ENCODE measurements around the gene CCDC14.
"Not testable (repeated sequence)": the region's sequence is repeated elsewhere in the genome, so short reads cannot be mapped to it uniquely, and the experiment has no call there.

Gene CCDC14

GRCh38 chr3:123971406-123971805 lies 10.4 kb upstream of the CCDC14 start:
- DNase-seq (ENCODE audit: extremely low spot score, insufficient read length, low read depth): no peak
- FAIRE-seq: no peak

- FAIRE-seq; DNase-seq (ENCODE audit: extremely low spot score, insufficient read length, low read depth): not testable (repeated sequence)
Observed at GRCh38 chr3:123967260-123967659, 6.2 kb upstream of the CCDC14 start.

GRCh38 chr3:123966799-123967198 lies 5.8 kb upstream of the CCDC14 start:
- peak; percentile 62 for FAIRE-seq
- DNase-seq (ENCODE audit: extremely low spot score, insufficient read length, low read depth): not testable (repeated sequence)

DNA sequence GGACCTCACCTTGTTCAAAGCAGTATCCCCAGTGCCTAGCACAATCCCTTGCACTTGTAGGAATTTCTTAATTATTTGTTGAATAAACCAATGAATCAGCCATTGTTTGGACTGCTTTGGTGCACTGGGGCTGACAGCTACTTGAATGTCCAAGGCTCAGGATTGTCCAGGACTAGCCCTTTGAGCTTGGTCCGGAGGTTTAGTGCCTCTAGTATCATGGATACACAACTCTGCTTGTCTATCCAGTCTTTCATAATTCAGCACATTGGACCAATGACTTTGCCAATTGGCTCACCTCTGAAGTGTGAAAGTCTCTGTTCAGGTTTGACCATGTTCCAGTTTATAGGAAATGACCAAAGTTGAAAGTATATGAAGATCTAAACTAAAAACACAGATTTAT lies 3.8 kb upstream of the CCDC14 start:
- not testable (repeated sequence) for FAIRE-seq; DNase-seq (ENCODE audit: extremely low spot score, insufficient read length, low read depth)

GRCh38 chr3:123961508-123961856 lies 453 bp upstream of the CCDC14 start:
- DNase-seq (ENCODE audit: extremely low spot score, insufficient read length, low read depth) (no peak), FAIRE-seq (no peak)

DNA sequence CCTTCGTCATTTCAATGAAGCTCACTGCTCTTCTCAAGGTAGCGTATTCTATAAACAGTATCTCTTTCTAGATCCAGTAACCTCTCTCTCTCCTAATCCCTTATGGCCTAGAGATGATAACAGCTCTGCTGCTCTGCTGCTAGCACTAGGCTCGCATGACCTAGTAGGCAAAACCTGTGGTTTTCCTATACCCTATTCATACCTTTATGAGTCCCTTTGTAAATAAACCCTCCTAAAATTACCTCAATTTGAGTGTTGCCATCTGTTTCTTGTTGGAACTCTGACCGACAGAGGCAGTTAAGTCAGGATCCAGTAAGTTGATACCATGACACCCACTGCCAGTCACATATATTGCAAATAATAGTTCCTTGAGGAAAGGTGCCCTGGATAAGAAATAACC lies 7.3 kb downstream of the CCDC14 start:
- FAIRE-seq (no peak), DNase-seq (ENCODE audit: extremely low spot score, insufficient read length, low read depth) (no peak)

DNA sequence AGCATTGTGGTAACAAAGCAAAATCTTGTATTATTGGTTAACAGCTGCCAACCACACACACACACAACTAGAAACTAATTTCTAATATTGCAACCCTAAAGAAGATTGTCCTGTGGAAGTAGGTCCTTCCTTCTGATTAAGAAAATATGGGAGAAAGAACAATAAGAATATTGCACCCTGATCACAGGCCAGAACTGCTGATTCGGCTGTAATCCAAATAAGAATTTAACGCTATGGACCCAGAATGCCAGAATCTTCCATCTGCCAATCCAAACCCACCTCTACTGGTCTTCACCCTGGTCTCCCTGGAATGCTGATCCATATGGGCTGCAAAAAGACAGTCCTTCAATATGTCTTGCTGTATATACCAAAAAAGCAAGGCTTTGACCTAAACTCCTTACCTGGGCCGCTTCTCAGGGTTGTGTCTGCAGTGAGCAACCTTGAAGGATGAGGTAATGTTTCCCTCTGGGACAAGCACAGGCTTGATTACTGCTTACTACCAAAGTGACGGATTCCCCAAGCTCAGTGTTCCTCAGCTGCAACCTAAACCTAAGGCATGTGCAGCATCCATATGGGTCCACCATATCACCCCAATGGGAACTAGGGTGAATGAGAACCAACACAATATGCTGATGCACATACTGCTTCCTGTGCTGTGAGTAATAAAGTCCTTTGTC lies 8.0 kb downstream of the CCDC14 start:
- FAIRE-seq (no peak), DNase-seq (ENCODE audit: extremely low spot score, insufficient read length, low read depth) (no peak)

- FAIRE-seq: no peak
Observed at GRCh38 chr3:123951522-123952447, 9.2 kb downstream of the CCDC14 start.

DNA sequence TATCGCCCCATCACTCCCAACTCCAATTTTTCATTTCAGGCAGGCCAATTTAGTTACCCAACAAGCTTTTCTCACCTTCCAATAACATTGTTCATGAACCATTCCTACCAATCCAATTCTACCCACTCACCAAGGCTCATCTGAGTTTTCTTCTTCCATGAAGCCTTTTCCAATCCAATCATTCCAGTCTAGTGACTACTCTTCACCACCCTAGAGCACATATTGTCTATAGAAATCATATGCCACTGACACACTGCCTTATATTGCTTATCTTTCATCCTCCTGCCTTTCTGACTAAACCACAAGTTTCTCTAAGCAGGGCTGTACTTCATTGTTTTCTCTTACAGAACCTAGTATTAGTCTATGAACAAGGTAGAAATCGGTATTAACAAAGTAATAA lies 11.4 kb downstream of the CCDC14 start:
- FAIRE-seq (no peak), DNase-seq (ENCODE audit: extremely low spot score, insufficient read length, low read depth) (no peak)

More at GRCh38 chr3:123951522-123952447, 9.2 kb downstream of the CCDC14 start:
- DNase-seq (ENCODE audit: extremely low spot score, insufficient read length, low read depth): no peak

- DNase-seq (ENCODE audit: extremely low spot score, insufficient read length, low read depth): no peak
- no peak for FAIRE-seq
Observed at GRCh38 chr3:123948449-123948848, 12.6 kb downstream of the CCDC14 start.

DNA sequence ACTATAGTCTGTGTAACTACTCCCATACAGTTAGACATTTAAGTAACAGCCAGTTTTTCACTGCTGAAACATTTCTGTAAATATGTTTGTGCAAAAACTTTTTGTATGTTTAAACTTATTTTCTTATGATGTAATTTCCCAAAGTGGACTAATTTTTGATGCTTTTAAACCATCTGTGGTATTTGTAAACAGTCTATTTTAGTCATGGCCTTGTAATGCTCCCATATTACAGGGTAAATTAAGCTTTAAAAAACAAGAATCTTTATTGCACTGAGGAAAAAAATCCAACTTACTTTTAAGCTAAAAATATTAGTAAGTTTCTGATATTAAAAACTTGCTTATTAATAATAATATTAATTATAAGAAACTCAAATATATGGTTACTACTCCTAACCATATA lies 13.5 kb downstream of the CCDC14 start:
- FAIRE-seq (no peak), DNase-seq (ENCODE audit: extremely low spot score, insufficient read length, low read depth) (no peak)

GRCh38 chr3:123941542-123941941 lies 19.5 kb downstream of the CCDC14 start:
- FAIRE-seq (no peak), DNase-seq (ENCODE audit: extremely low spot score, insufficient read length, low read depth) (no peak)

DNA sequence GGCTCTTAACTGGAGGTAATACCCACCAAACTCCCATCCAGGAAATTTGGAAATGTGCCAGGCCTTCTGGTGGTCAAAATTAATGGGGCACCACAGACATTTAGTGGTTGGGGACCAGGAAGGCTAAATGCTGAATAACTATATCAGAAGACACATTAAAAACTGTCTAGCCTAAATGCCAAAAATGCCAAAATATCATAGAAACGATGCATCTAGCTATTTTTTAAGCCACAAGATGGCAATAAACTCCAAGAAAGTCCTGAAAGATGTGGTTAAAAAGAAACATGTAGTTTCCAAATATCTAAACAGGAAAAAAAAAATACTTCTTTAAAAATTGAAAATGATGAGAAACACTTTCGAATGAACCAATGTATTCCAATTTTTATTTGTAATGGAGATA lies 19.9 kb downstream of the CCDC14 start:
- FAIRE-seq (no peak), DNase-seq (ENCODE audit: extremely low spot score, insufficient read length, low read depth) (no peak)

- FAIRE-seq: no peak
- DNase-seq (ENCODE audit: extremely low spot score, insufficient read length, low read depth): no peak
Observed at GRCh38 chr3:123939706-123940105, 21.3 kb downstream of the CCDC14 start.

DNA sequence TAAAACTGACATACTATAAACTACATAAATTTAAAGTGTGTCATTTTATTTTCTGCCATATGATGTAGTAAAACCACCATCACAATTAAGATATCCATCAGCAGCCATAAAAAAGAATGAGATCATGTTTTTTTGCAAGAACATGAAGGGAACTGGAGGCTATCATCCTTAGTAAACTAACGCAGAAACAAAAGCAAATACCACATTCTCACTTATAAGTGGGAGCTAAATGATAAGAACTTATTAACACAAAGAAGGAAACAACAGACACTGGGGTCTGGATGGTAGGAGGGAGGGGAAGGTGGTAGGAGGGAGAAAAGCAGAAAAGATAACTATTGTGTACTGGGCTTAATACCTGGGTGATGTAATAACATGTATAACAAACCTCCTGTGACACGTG lies 24.6 kb downstream of the CCDC14 start:
- FAIRE-seq (no peak), DNase-seq (ENCODE audit: extremely low spot score, insufficient read length, low read depth) (no peak)

- DNase-seq (ENCODE audit: extremely low spot score, insufficient read length, low read depth) (no peak), FAIRE-seq (no peak)
Observed at GRCh38 chr3:123935830-123936229, 25.2 kb downstream of the CCDC14 start.

- FAIRE-seq: no peak
Observed at GRCh38 chr3:123934250-123934649, 26.8 kb downstream of the CCDC14 start.

GRCh38 chr3:123930445-123930844 lies 30.6 kb downstream of the CCDC14 start:
- DNase-seq (ENCODE audit: extremely low spot score, insufficient read length, low read depth): no peak
- no peak for FAIRE-seq

More at GRCh38 chr3:123934250-123934649, 26.8 kb downstream of the CCDC14 start:
- no peak for DNase-seq (ENCODE audit: extremely low spot score, insufficient read length, low read depth)

GRCh38 chr3:123929325-123929724 lies 31.7 kb downstream of the CCDC14 start:
- no peak for FAIRE-seq
- DNase-seq (ENCODE audit: extremely low spot score, insufficient read length, low read depth): no peak

GRCh38 chr3:123926396-123926795 lies 34.6 kb downstream of the CCDC14 start:
- DNase-seq (ENCODE audit: extremely low spot score, insufficient read length, low read depth): no peak
- no peak for FAIRE-seq

DNA sequence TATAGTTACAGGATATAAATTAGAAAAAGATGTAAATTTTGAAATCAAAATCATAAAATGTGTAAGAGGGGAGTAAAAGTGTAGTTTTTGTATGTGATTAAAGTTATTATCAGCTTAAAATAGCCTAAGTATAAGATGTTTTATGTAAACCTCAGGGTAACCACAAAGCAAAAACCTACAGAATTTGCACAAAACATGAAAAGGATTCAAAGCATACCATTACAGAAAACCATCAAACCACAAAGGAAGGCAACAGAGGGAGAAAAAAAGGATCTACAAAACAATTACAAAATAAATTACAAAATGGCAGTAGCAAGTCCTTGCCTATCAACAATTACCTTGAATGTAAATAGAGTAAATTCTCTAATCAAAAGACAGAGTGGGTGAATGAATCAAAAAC lies 40.2 kb downstream of the CCDC14 start:
- FAIRE-seq (no peak), DNase-seq (ENCODE audit: extremely low spot score, insufficient read length, low read depth) (no peak)

Data from GM18507 (cell line).